Spleen (tissue), 7 donors: ENCODE results near the gene UBE2E2.

Source experiments
- POLR2A ChIP-seq, 3 donors: fragments of 450-650 bp; IDR thresholded peaks; one replicate each; pipeline ENCODE4 v1.5.1; 2017; ENCODE audit warnings: antibody characterized with exemption in 3 of 3, mild to moderate bottlenecking in 1 of 3
- POLR2AphosphoS5 ChIP-seq, 3 donors: sonication (generic); formaldehyde crosslinking; IDR thresholded peaks; one replicate each; pipeline ENCODE4 v1.5.1; 2017; ENCODE audit warnings: antibody characterized with exemption in 3 of 3
- TF ChIP-seq, protein P1 (sequence below), 11 experiments: fragments of 200-600 bp in 7 of 11; fragments of 450-650 bp in 4 of 11; sonication (generic) in 4 of 11; IDR thresholded peaks in 8 of 11; conservative IDR thresholded peaks in 3 of 11; 1 replicate in 7 of 11; 2 replicates in 4 of 11; pipeline versions ENCODE4 v1.4.0 to v1.8.0; 2016 to 2021; ENCODE audit warnings: antibody characterized with exemption in 11 of 11, inconsistent platforms in 4 of 11, mild to moderate bottlenecking in 1 of 11
- donor health status: DM: no; HTN: no; CAD: no; lungs with moderate emphysema.
- donor health status: DM: no; HTN: no; CAD: no.
- donor health status: DM: no; HTN: no; CAD: no.

DNA sequence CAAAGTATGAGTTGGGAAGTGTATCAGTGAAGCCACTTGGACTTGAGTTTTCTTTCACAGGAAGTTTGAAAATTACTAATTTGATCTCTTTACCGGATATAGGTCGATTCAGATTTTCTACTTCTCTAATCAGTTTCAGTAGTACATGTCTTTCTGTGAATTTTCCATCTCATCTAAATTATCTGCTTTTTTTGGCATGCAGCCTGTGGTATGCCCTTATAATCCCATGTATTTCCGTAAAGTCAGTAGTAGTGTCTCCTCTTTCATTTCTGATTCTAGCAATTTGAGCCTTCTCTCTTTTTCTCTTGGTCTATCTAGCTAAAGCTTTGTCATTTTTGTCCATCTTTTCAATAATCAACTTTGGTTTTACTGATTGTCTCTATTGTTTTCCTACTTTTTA is 434.2 kb downstream of the UBE2E2 start:
- TF ChIP-seq, protein P1, sequence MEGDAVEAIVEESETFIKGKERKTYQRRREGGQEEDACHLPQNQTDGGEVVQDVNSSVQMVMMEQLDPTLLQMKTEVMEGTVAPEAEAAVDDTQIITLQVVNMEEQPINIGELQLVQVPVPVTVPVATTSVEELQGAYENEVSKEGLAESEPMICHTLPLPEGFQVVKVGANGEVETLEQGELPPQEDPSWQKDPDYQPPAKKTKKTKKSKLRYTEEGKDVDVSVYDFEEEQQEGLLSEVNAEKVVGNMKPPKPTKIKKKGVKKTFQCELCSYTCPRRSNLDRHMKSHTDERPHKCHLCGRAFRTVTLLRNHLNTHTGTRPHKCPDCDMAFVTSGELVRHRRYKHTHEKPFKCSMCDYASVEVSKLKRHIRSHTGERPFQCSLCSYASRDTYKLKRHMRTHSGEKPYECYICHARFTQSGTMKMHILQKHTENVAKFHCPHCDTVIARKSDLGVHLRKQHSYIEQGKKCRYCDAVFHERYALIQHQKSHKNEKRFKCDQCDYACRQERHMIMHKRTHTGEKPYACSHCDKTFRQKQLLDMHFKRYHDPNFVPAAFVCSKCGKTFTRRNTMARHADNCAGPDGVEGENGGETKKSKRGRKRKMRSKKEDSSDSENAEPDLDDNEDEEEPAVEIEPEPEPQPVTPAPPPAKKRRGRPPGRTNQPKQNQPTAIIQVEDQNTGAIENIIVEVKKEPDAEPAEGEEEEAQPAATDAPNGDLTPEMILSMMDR (IDR thresholded peaks at IDR 0.05 in 8 of 11, conservative IDR thresholded peaks at IDR 0.05 in 3 of 11) = no peak
- no peak for TF ChIP-seq POLR2A (IDR thresholded peaks at IDR 0.05)
- no peak for TF ChIP-seq POLR2AphosphoS5 (IDR thresholded peaks at IDR 0.05)
